ENCODE measurements around the gene ROGDI. TPM values are rescaled to one million over a fixed set of nuclear protein-coding genes. Genes with fewer than 3 reads are reported as not detected.

The ROGDI gene
- total and polyA plus RNA-seq, 10 of the 15 experiments (the other 5 are each of a cell fraction or from before 2014, with no cell fraction given), result 0.40 to 23.5 (median 12.3) TPM

- 88% methylated on average over 5 of the region's 5 CpGs for WGBS (ENCODE audit: insufficient coverage, insufficient replicate concordance, low lambda C conversion rate, missing lambda C conversion rate)
- POLR2A ChIA-PET, result no interaction called here
- RAD21 ChIA-PET (ENCODE audit: unreplicated experiment), result no interaction called here
- no peak for FAIRE-seq
- Histone ChIP-seq H3K4me3 (no peak overlapping the region), H3K9ac (ENCODE audit: control insufficient read depth, insufficient read depth, low read length) (no peak overlapping the region), H3K79me2 (ENCODE audit: control insufficient read depth, insufficient read depth, low read length) (no peaks in the 10 kb centered on the region; the same call in 1 of the 2 replicates), H3K27me3 (replicated peaks in 1 of 2; ENCODE audit: control insufficient read depth in 2 of 2, insufficient read depth in 2 of 2, low read length in 1 of 2) (no peaks in the 10 kb centered on the region), H3K9me3 (replicated peaks; ENCODE audit: control insufficient read depth, insufficient read depth, low read length) (no peaks in the 10 kb centered on the region), H3K4me2 (ENCODE audit: control insufficient read depth, insufficient read depth) (no peak overlapping the region), H2AFZ (ENCODE audit: control insufficient read depth, low read depth, low read length) (no peak overlapping the region), H3K4me1 (ENCODE audit: control insufficient read depth, insufficient read depth, low read length) (no peaks in the 10 kb centered on the region), H3K36me3 (ENCODE audit: control insufficient read depth in 2 of 2, insufficient read depth in 2 of 2, low read length in 1 of 2) (peaks cover 9 to 38% of the 10 kb centered on the region in 2 experiments), H4K20me1 (ENCODE audit: control insufficient read depth, insufficient read depth) (no peaks in the 10 kb centered on the region), H3K27ac (ENCODE audit: control insufficient read depth, insufficient read depth) (no peak overlapping the region)
- no TSS peak for BruUV-seq (replicated peaks)
- SMC1A ChIA-PET (ENCODE audit: uncharacterized antibody, unreplicated experiment), result no interaction called here
- CTCF ChIA-PET, result no interaction called here
- peak; percentile 46; the same call in 2 of the 3 replicates for ATAC-seq
- intact Hi-C loops (cut with micrococcal nuclease; ENCODE audit: unreplicated experiment), result loop anchor here (10.0 kb wide), 1 partner anchor 255 kb away; the partner anchor contains the start of gene EEF2KMT
- no peak for DNase-seq (ENCODE audit: low read depth, low spot score)
- in situ Hi-C loops (cut with MboI), result loop anchor here (10.0 kb wide), 1 partner anchor 245 kb away; no protein-coding TSS in a partner anchor
- TF ChIP-seq ZNF687 (IDR thresholded peaks at IDR 0.05) (no peak), KAT2A (conservative IDR thresholded peaks at IDR 0.05; ENCODE audit: control insufficient read depth, low read depth, low read length) (no peak), SMARCA5 (IDR thresholded peaks at IDR 0.05) (no peak), POLR2AphosphoS5 (IDR thresholded peaks at IDR 0.05; ENCODE audit: low read length) (no peak), EZH2 (IDR thresholded peaks at IDR 0.05; ENCODE audit: borderline replicate concordance, control insufficient read depth, low read depth, low read length) (no peak)
Observed at GRCh38 chr16:4839942-4840341, 37.5 kb upstream of the ROGDI start.
